Measurements from ENCODE around the gene SRSF1.
A peak's percentile ranks its signal among the peaks of the same experiment; 100 is the strongest.

SRSF1 gene

GRCh38 chr17:58010067-58010799 is 3.2 kb upstream of the SRSF1 start:
- DNase-seq = no peak

GRCh38 chr17:58007781-58008706 is 998 bp upstream of the SRSF1 start:
- DNase-seq = peak in 1 of 6 experiments; percentile 0

GRCh38 chr17:58006560-58006923 is 504 bp downstream of the SRSF1 start:
- peak in 4 of 6 experiments; percentile 27 to 71 (median 50) for DNase-seq

- peak in 1 of 6 experiments; percentile 29 for DNase-seq
Observed at GRCh38 chr17:58005728-58006559, 1.1 kb downstream of the SRSF1 start.

GRCh38 chr17:58005031-58005727 is 1.9 kb downstream of the SRSF1 start:
- DNase-seq = no peak

- DNase-seq = no peak
Observed at GRCh38 chr17:58004060-58004459, 3.0 kb downstream of the SRSF1 start.

GRCh38 chr17:58002973-58003372 is 4.1 kb downstream of the SRSF1 start:
- DNase-seq = no peak

- DNase-seq = no peak
Observed at GRCh38 chr17:58002154-58002948, 4.7 kb downstream of the SRSF1 start.

- no peak for DNase-seq
Observed at GRCh38 chr17:58001461-58002124, 5.5 kb downstream of the SRSF1 start.

GRCh38 chr17:57999496-58000017 is 7.5 kb downstream of the SRSF1 start:
- DNase-seq = peak in 3 of 6 experiments; percentile 45 to 83 (median 70)

GRCh38 chr17:57999010-57999495 is 8.0 kb downstream of the SRSF1 start:
- no peak for DNase-seq

GRCh38 chr17:57997085-57997809 is 9.8 kb downstream of the SRSF1 start:
- DNase-seq = no peak

- peak in 5 of 6 experiments; percentile 14 to 59 (median 37) for DNase-seq
Observed at GRCh38 chr17:57995076-57995956, 11.7 kb downstream of the SRSF1 start.

- no peak for DNase-seq
Observed at GRCh38 chr17:57994436-57994835, 12.6 kb downstream of the SRSF1 start.

GRCh38 chr17:57993471-57994365 is 13.3 kb downstream of the SRSF1 start:
- DNase-seq = no peak

GRCh38 chr17:57991537-57991936 is 15.5 kb downstream of the SRSF1 start:
- DNase-seq = no peak

- no peak for DNase-seq
Observed at GRCh38 chr17:57990037-57990436, 17.0 kb downstream of the SRSF1 start.
